DND-41 (cell line): ENCODE results near the gene NUS1.

Source experiments
- EZH2 ChIP-seq: IDR thresholded peaks from 3 replicates; pipeline ENCODE4 v1.6.1; 2012; ENCODE audit warnings: borderline replicate concordance, low read depth, mild to moderate bottlenecking, moderate library complexity, low read length, inconsistent platforms; ENCODE audit not compliant: severe bottlenecking
- TF ChIP-seq, protein P1 (sequence below): IDR thresholded peaks from 2 replicates; pipeline ENCODE4 v1.5.1; 2012; ENCODE audit warnings: borderline replicate concordance, low read length, moderate library complexity, mild to moderate bottlenecking; ENCODE audit not compliant: poor library complexity, severe bottlenecking; ENCODE audit errors: extremely low read depth

DNA sequence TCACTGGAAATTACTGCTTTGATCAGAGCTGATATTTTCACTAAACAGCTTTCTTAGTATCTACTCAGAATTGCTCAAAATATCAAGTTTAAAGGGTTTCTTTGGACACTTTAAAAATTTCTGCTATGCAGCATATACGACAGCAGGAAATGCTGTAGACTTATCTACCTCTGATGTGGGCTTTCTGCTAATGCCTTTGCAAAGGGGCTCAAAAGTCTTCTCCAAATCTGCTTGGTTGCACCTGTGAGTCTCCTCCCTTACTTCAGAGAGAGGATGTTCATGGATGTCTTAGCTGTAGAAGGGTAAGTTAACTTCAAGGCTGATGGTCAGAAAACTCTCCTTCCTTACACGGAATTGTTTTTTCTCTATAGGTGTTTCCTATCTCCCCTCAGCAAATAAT, 19.9 kb upstream of the NUS1 start:
- TF ChIP-seq, protein P1, sequence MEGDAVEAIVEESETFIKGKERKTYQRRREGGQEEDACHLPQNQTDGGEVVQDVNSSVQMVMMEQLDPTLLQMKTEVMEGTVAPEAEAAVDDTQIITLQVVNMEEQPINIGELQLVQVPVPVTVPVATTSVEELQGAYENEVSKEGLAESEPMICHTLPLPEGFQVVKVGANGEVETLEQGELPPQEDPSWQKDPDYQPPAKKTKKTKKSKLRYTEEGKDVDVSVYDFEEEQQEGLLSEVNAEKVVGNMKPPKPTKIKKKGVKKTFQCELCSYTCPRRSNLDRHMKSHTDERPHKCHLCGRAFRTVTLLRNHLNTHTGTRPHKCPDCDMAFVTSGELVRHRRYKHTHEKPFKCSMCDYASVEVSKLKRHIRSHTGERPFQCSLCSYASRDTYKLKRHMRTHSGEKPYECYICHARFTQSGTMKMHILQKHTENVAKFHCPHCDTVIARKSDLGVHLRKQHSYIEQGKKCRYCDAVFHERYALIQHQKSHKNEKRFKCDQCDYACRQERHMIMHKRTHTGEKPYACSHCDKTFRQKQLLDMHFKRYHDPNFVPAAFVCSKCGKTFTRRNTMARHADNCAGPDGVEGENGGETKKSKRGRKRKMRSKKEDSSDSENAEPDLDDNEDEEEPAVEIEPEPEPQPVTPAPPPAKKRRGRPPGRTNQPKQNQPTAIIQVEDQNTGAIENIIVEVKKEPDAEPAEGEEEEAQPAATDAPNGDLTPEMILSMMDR = no peak
- no peak for TF ChIP-seq EZH2
